K562 (cell line): ENCODE data around the gene SEPTIN8. TPM values are rescaled to one million over a fixed set of nuclear protein-coding genes. Genes with fewer than 3 reads are reported as not detected.

Experiments used
- ATAC-seq: fragments of 200-7000 bp; cut with Tn5 transposase; 3 replicates; pipeline ENCODE4 v1.9.1; 2020; ENCODE audit warnings: moderate library complexity
- BruUV-seq: library from RNA; stranded (reverse); fragments of 400-500 nt; replicated peaks from 2 replicates; lab custom pipeline; 2021; lab: Mats Ljungman, UMichigan
- CTCF ChIA-PET: fragments of 300-600 bp; formaldehyde crosslinking; extraction: SDS; loops from one replicate; lab custom pipeline; 2021; ENCODE audit warnings: low intra/inter-chr PET ratio; lab: Yijun Ruan, JAX
- POLR2A ChIA-PET: fragments of 300-600, 350-650 bp; sonication (Branson Sonifier 250); formaldehyde crosslinking; extraction: SDS; loops from one replicate; lab custom pipeline; 2021; ENCODE audit warnings: antibody characterized with exemption, inconsistent platforms; lab: Yijun Ruan, JAX
- DNase-seq, 4 experiments: peaks; one replicate each; pipeline versions ENCODE4 v3.0.0 to v3.0.0-alpha.2; 2011 to 2018; ENCODE audit warnings: low spot score in 3 of 4, mixed read lengths in 3 of 4; ENCODE audit errors: extremely low read depth in 1 of 4
- FAIRE-seq: peaks from 2 replicates; lab custom pipeline; 2011; peaks lifted over from hg19 to GRCh38; lab: Jason Lieb, UNC
- H2AFZ ChIP-seq: 2 replicates; pipeline ENCODE4 v1.6.0; 2011; ENCODE audit warnings: low read depth, low read length, control low read depth, inconsistent platforms
- H3K27ac ChIP-seq: fragments of 200-600 bp; 3 replicates; pipeline ENCODE4 v1.8.0; 2011; ENCODE audit warnings: low read depth, mild to moderate bottlenecking, control low read depth, inconsistent platforms, low read length, moderate library complexity, mixed read lengths; ENCODE audit errors: extremely low read depth
- H3K27me3 ChIP-seq, 2 experiments: fragments of 300-600 bp in 1 of 2; 2 replicates in 1 of 2; 3 replicates in 1 of 2; pipeline versions ENCODE4 v1.6.0 to v1.8.0; 2011; ENCODE audit warnings: inconsistent platforms in 2 of 2, low read length in 2 of 2, mild to moderate bottlenecking in 1 of 2, mixed read lengths in 1 of 2, moderate library complexity in 1 of 2; ENCODE audit not compliant: control insufficient read depth in 2 of 2, insufficient read depth in 2 of 2
- H3K36me3 ChIP-seq: fragments of 300-600 bp; 3 replicates; pipeline ENCODE4 v1.8.0; 2011; ENCODE audit warnings: mild to moderate bottlenecking, low read length, inconsistent platforms; ENCODE audit not compliant: control insufficient read depth, insufficient read depth
- H3K4me1 ChIP-seq, 2 experiments: fragments of 200-600 bp in 1 of 2; replicated peaks in 1 of 2; 2 replicates in 1 of 2; 3 replicates in 1 of 2; pipeline versions ENCODE4 v1.5.1 to v1.8.0; 2011; ENCODE audit warnings: inconsistent platforms in 2 of 2, low read length in 2 of 2, mild to moderate bottlenecking in 1 of 2, mixed read lengths in 1 of 2, moderate library complexity in 1 of 2; ENCODE audit not compliant: control insufficient read depth in 2 of 2, insufficient read depth in 2 of 2
- H3K4me2 ChIP-seq: 2 replicates; pipeline ENCODE4 v1.6.1; 2011; ENCODE audit warnings: low read length, control low read depth, inconsistent platforms, mixed read lengths; ENCODE audit not compliant: insufficient read depth
- H3K4me3 ChIP-seq: fragments of 200-600 bp; sonication (generic), shearing (Covaris generic); 2 replicates; pipeline ENCODE4 v1.5.1; 2016; ENCODE audit warnings: control low read depth, inconsistent platforms
- H3K79me2 ChIP-seq: fragments of 200-600 bp; 3 replicates; pipeline ENCODE4 v1.8.0; 2011; ENCODE audit warnings: low read length, inconsistent platforms; ENCODE audit not compliant: control insufficient read depth, insufficient read depth
- H3K9ac ChIP-seq, 2 experiments: 2 replicates each; pipeline versions ENCODE4 v1.6.0 to v1.6.1; 2011; ENCODE audit warnings: low read depth in 2 of 2, low read length in 2 of 2, control low read depth in 1 of 2, inconsistent platforms in 1 of 2, mild to moderate bottlenecking in 1 of 2, mixed read lengths in 1 of 2; ENCODE audit not compliant: insufficient read depth in 1 of 2
- H3K9me1 ChIP-seq: one replicate; pipeline ENCODE4 v1.6.0; 2011; ENCODE audit warnings: inconsistent platforms, mild to moderate bottlenecking, low read length, moderate library complexity; ENCODE audit not compliant: control insufficient read depth, insufficient read depth
- H3K9me3 ChIP-seq: replicated peaks from 2 replicates; pipeline ENCODE4 v1.5.1; 2011; ENCODE audit warnings: low read depth, low read length, inconsistent platforms; ENCODE audit not compliant: control insufficient read depth, insufficient read depth
- H4K20me1 ChIP-seq: replicated peaks from 2 replicates; pipeline ENCODE4 v1.6.1; 2011; ENCODE audit warnings: low read length, inconsistent platforms, mixed read lengths; ENCODE audit not compliant: control insufficient read depth, insufficient read depth
- DPF2 ChIP-seq: fragments of 450-650 bp; IDR thresholded peaks from 2 replicates; pipeline ENCODE4 v1.6.1; 2016
- EGR1 ChIP-seq: fragments of 450-650 bp; conservative IDR thresholded peaks from 2 replicates; pipeline ENCODE4 v1.6.1; 2017; ENCODE audit warnings: mild to moderate bottlenecking
- EP300 ChIP-seq: IDR thresholded peaks from 2 replicates; pipeline ENCODE4 v1.6.1; 2012; ENCODE audit warnings: low read length, improper control_type of control experiment
- NCOA1 ChIP-seq: fragments of 450-650 bp; IDR thresholded peaks from 2 replicates; pipeline ENCODE4 v1.6.1; 2016; ENCODE audit warnings: low read depth
- PHF21A ChIP-seq: fragments of 450-650 bp; IDR thresholded peaks from 2 replicates; pipeline ENCODE4 v1.6.1; 2017; ENCODE audit warnings: low read depth, borderline replicate concordance
- SMARCA4 ChIP-seq: fragments of 450-650 bp; IDR thresholded peaks from 2 replicates; pipeline ENCODE4 v1.6.1; 2016
- SMARCC2 ChIP-seq: fragments of 450-650 bp; IDR thresholded peaks from 2 replicates; pipeline ENCODE4 v1.6.1; 2017; ENCODE audit warnings: antibody characterized with exemption, moderate library complexity, mild to moderate bottlenecking, low read depth
- UBTF ChIP-seq, 2 experiments: IDR thresholded peaks; 2 replicates each; pipeline ENCODE4 v1.6.1; 2012; ENCODE audit warnings: improper control_type of control experiment in 2 of 2, low read depth in 2 of 2, low read length in 2 of 2, borderline replicate concordance in 1 of 2
- ZBTB11 ChIP-seq, 3 experiments: fragments of 200-800 bp in 1 of 3; fragments of 250-450 bp in 1 of 3; fragments of 450-650 bp in 1 of 3; sonication (Bioruptor Pico) in 1 of 3; sonication (Bioruptor generic) in 1 of 3; formaldehyde crosslinking in 1 of 3; IDR thresholded peaks; 2 replicates each; pipeline versions ENCODE4 v1.6.1 to v1.8.0; 2016 to 2022; ENCODE audit warnings: mild to moderate bottlenecking in 2 of 3, missing genetic modification characterization in 2 of 3, missing compliant biosample characterization in 1 of 3, moderate library complexity in 1 of 3
- ZNF740 ChIP-seq, 3 experiments: fragments of 200-800 bp in 1 of 3; sonication (Bioruptor generic) in 1 of 3; sonication (generic) in 1 of 3; formaldehyde crosslinking in 1 of 3; IDR thresholded peaks; 2 replicates each; pipeline versions ENCODE4 v1.6.1 to v1.8.0; 2016 to 2022; ENCODE audit warnings: mild to moderate bottlenecking in 2 of 3, missing compliant biosample characterization in 2 of 3, missing genetic modification characterization in 2 of 3, missing genetic modification reagents in 1 of 3
- WGBS: fragments of 100-300 bp; shearing (Covaris generic); methylation state at CpG from one replicate; pipeline ENCODE4 v1.1.6; 2016; ENCODE audit warnings: low coverage, mixed read lengths; ENCODE audit not compliant: insufficient coverage; ENCODE audit errors: missing lambda C conversion rate; 5-methylcytosine and 5-hydroxymethylcytosine counted together
- in situ Hi-C: fragments of 300-500 bp; cut with MboI; formaldehyde crosslinking; loops from 4 replicates; pipeline ENCODE4 v1.15.0; 2018; ENCODE audit warnings: inconsistent platforms, mixed read lengths
- intact Hi-C: fragments of 100-400 bp; cut with micrococcal nuclease; formaldehyde crosslinking; loops from 2 replicates; pipeline ENCODE4 v1.14.2; 2022
- polyA plus RNA-seq, 8 experiments: library from polyadenylated mRNA; depleted of rRNA in 4 of 8; stranded (reverse) in 5 of 8; unstranded in 3 of 8; fragments of >200 nt; fragmentation: Nextera tagmentation in 2 of 8; fragmentation: Illumina TruSeq in 1 of 8; extraction: Ambion mirVana in 2 of 8; extraction: Trizol in 1 of 8; gene quantifications; 2 replicates each; pipeline versions ENCODE4 v1.2.1 to v1.2.3, GENCODE V29; 2011 to 2014; ENCODE audit warnings: inconsistent platforms in 1 of 8, missing spikeins in 1 of 8
- total RNA-seq, 7 experiments: library from RNA; depleted of rRNA in 6 of 7; stranded (reverse); fragments of >200 nt in 6 of 7; fragmentation: Illumina TruSeq in 2 of 7; extraction: Trizol in 2 of 7; gene quantifications; 2 replicates each; pipeline versions ENCODE4 v1.2.1 to v1.2.3, GENCODE V29; 2011 to 2021; ENCODE audit warnings: low replicate concordance in 1 of 7

SEPTIN8 gene
- total and polyA plus RNA-seq, 9 of the 15 experiments (the other 6 are each of a cell fraction or from before 2014, with no cell fraction given) = 19.3 to 142 (median 101) TPM

- peaks cover 38 to 60% of the 10 kb centered on the region in 2 experiments for H3K4me1 ChIP-seq
- 0% methylated on average over 1 of the region's 1 CpG for WGBS
- ChIA-PET CTCF (no interaction called here), POLR2A (interaction anchor here (1.0 to 1.3 kb wide), 3 partner anchors 10 to 15 kb away, joined by 3 to 10 read pairs (median 4); partner anchors contain the start of gene SEPTIN8)
- intact Hi-C loops = no loop called here
- no peak overlapping the region for H3K4me3 ChIP-seq
- peak overlapping the region; percentile 51 for H3K4me2 ChIP-seq
- in situ Hi-C loops = loop anchor here (10.0 kb wide), 1 partner anchor 1826 kb away; no protein-coding TSS in a partner anchor
- H4K20me1 ChIP-seq = no peaks in the 10 kb centered on the region
- H3K36me3 ChIP-seq = no peaks in the 10 kb centered on the region
- DNase-seq (peak in 3 of 4 experiments; percentile 43 to 88 (median 78)), ATAC-seq (peak; percentile 78), FAIRE-seq (peak; percentile 79)
- no TSS peak for BruUV-seq
- no peaks in the 10 kb centered on the region for H3K27me3 ChIP-seq
- no peaks in the 10 kb centered on the region for H3K79me2 ChIP-seq
- H3K9ac ChIP-seq = peak overlapping the region; percentile 17 to 82; a peak in 2 of 4 replicates
- H3K9me1 ChIP-seq = no peaks in the 10 kb centered on the region
- peak overlapping the region; percentile 44 for H2AFZ ChIP-seq
- H3K9me3 ChIP-seq = no peaks in the 10 kb centered on the region
- H3K27ac ChIP-seq = peak overlapping the region; percentile 58
- TF ChIP-seq SMARCC2 = peak; percentile 35; the same call in 1 of the 2 replicates
- 0 out of 2 replicates have a peak, but pooled peaks have one; percentile 4 for TF ChIP-seq EGR1
- TF ChIP-seq EP300 = peak; percentile 81
- 0 out of 6 replicates have a peak, but pooled peaks of 1 of the 3 experiments have one; percentile 50 for TF ChIP-seq ZBTB11 (CRISPR knock-in tag; IDR thresholded peaks at IDR 0.05)
- TF ChIP-seq SMARCA4 = peak; percentile 78
- 0 out of 2 replicates have a peak, but pooled peaks have one; percentile 17 for TF ChIP-seq NCOA1
- TF ChIP-seq PHF21A = peak; percentile 60; the same call in 1 of the 2 replicates
- peak; percentile 34 to 50; a peak in 1 of 4 replicates for TF ChIP-seq UBTF (IDR thresholded peaks at IDR 0.05; ENCODE audit: borderline replicate concordance in 1 of 2, low read depth in 2 of 2, low read length in 2 of 2)
- TF ChIP-seq DPF2 = peak; percentile 82
- no peak for TF ChIP-seq ZNF740 (CRISPR knock-in tag; IDR thresholded peaks at IDR 0.05)
- peak in 1 of 2 experiments; percentile 44; a peak in 1 of 4 replicates for TF ChIP-seq ZNF740 (tag; IDR thresholded peaks at IDR 0.05)
Measured at GRCh38 chr5:132788508-132788907, 11.5 kb upstream of the SEPTIN8 start.
